SK-N-SH (cell line): ENCODE results near the gene PPP2R5C. TPM values are rescaled to one million over a fixed set of nuclear protein-coding genes. Genes with fewer than 3 reads are reported as not detected.

Source experiments
- CTCF ChIA-PET: fragments of 300-600, 350-600 bp; formaldehyde crosslinking; extraction: SDS; loops from one replicate; lab custom pipeline; 2021; lab: Yijun Ruan, JAX
- POLR2A ChIA-PET: fragments of 350-600 bp; sonication (Branson Sonifier 250); formaldehyde crosslinking; extraction: SDS; loops from one replicate; lab custom pipeline; 2020; ENCODE audit warnings: antibody characterized with exemption, inconsistent platforms; lab: Yijun Ruan, JAX
- DNase-seq: peaks from one replicate; pipeline ENCODE4 v3.0.0; 2012
- H2AFZ ChIP-seq: fragments of 200-600 bp; sonication (generic); 2 replicates; pipeline ENCODE4 v1.8.1; 2016; ENCODE audit warnings: antibody characterized with exemption, mild to moderate bottlenecking, low read depth
- H3F3A ChIP-seq: fragments of 200-600 bp; sonication (generic); replicated peaks from 2 replicates; pipeline ENCODE3; 2016; ENCODE audit warnings: antibody characterized with exemption, mild to moderate bottlenecking; ENCODE audit not compliant: insufficient read depth
- H3K27ac ChIP-seq, 2 experiments: fragments of 200-500 bp in 1 of 2; fragments of 200-600 bp in 1 of 2; sonication (Bioruptor generic) in 1 of 2; sonication (generic), shearing (Covaris generic) in 1 of 2; 2 replicates each; pipeline versions ENCODE4 v1.5.1 to v1.6.1; 2014 to 2016; ENCODE audit warnings: low read depth in 2 of 2, inconsistent platforms in 1 of 2, low read length in 1 of 2, mild to moderate bottlenecking in 1 of 2, mixed read lengths in 1 of 2
- H3K27me3 ChIP-seq: fragments of 200-600 bp; sonication (generic), shearing (Covaris generic); 2 replicates; pipeline ENCODE4 v1.6.1; 2016; ENCODE audit warnings: mixed run types; ENCODE audit not compliant: insufficient read depth
- H3K36me3 ChIP-seq, 2 experiments: fragments of 200-500 bp in 1 of 2; fragments of 200-600 bp in 1 of 2; sonication (Bioruptor generic) in 1 of 2; sonication (generic) in 1 of 2; replicated peaks in 1 of 2; 2 replicates each; pipeline versions ENCODE3 to v1.5.1; 2014 to 2016; ENCODE audit warnings: low read length in 1 of 2, mild to moderate bottlenecking in 1 of 2; ENCODE audit not compliant: insufficient read depth in 2 of 2, control insufficient read depth in 1 of 2
- H3K4me1 ChIP-seq, 2 experiments: fragments of 200-500 bp in 1 of 2; fragments of 200-600 bp in 1 of 2; sonication (Bioruptor generic) in 1 of 2; sonication (generic), shearing (Covaris generic) in 1 of 2; 2 replicates each; pipeline versions ENCODE4 v1.5.1 to v1.6.1; 2014 to 2016; ENCODE audit warnings: low read depth in 1 of 2, low read length in 1 of 2, mixed run types in 1 of 2; ENCODE audit not compliant: insufficient read depth in 2 of 2, control insufficient read depth in 1 of 2
- H3K4me2 ChIP-seq: fragments of 200-600 bp; sonication (generic), shearing (Covaris generic); 2 replicates; pipeline ENCODE4 v1.6.1; 2017; ENCODE audit warnings: mixed run types
- H3K4me3 ChIP-seq, 2 experiments: fragments of 200-500 bp in 1 of 2; fragments of 200-600 bp in 1 of 2; sonication (Bioruptor generic) in 1 of 2; sonication (generic), shearing (Covaris generic) in 1 of 2; 2 replicates each; pipeline versions ENCODE4 v1.5.1 to v1.8.1; 2014 to 2016; ENCODE audit warnings: low read depth in 2 of 2, inconsistent platforms in 1 of 2, low read length in 1 of 2, mild to moderate bottlenecking in 1 of 2, mixed read lengths in 1 of 2, moderate library complexity in 1 of 2
- H3K79me2 ChIP-seq: fragments of 200-600 bp; sonication (generic); 2 replicates; pipeline ENCODE4 v1.8.1; 2017; ENCODE audit warnings: mild to moderate bottlenecking; ENCODE audit not compliant: insufficient read depth
- H3K9ac ChIP-seq: fragments of 200-600 bp; sonication (generic); 2 replicates; pipeline ENCODE4 v1.6.1; 2017; ENCODE audit warnings: mixed run types
- H3K9me2 ChIP-seq: fragments of 200-600 bp; sonication (generic); 2 replicates; pipeline ENCODE4 v1.6.1; 2017; ENCODE audit warnings: mixed run types
- H3K9me3 ChIP-seq: fragments of 200-600 bp; sonication (generic); 2 replicates; pipeline ENCODE4 v1.6.1; 2017; ENCODE audit warnings: mixed run types, mild to moderate bottlenecking, moderate library complexity
- H4K20me1 ChIP-seq: fragments of 200-600 bp; sonication (generic); 2 replicates; pipeline ENCODE4 v1.6.1; 2017; ENCODE audit warnings: mild to moderate bottlenecking, mixed run types; ENCODE audit not compliant: insufficient read depth
- CHD2 ChIP-seq: fragments of 150-350 bp; IDR thresholded peaks from 2 replicates; pipeline ENCODE4 v1.6.1; 2018; ENCODE audit warnings: low read length; ENCODE audit not compliant: partially characterized antibody
- FOSL2 ChIP-seq: IDR thresholded peaks from 2 replicates; pipeline ENCODE4 v1.4.0; 2012; ENCODE audit warnings: low read depth, mild to moderate bottlenecking, moderate library complexity, borderline replicate concordance
- FOXM1 ChIP-seq: IDR thresholded peaks from 2 replicates; pipeline ENCODE4 v1.4.0; 2012; ENCODE audit warnings: low read depth, mild to moderate bottlenecking
- GABPA ChIP-seq: IDR thresholded peaks from 2 replicates; pipeline ENCODE4 v1.4.0; 2012; ENCODE audit warnings: low read depth, mild to moderate bottlenecking
- GATA2 ChIP-seq: sonication (generic); formaldehyde crosslinking; IDR thresholded peaks from 2 replicates; pipeline ENCODE4 v1.5.0; 2020; ENCODE audit warnings: mild to moderate bottlenecking, missing genetic modification reagents
- JUND ChIP-seq: IDR thresholded peaks from 2 replicates; pipeline ENCODE4 v1.4.0; 2012
- MEF2A ChIP-seq: IDR thresholded peaks from 2 replicates; pipeline ENCODE4 v1.4.0; 2012; ENCODE audit warnings: low read depth, borderline replicate concordance
- NFIC ChIP-seq: IDR thresholded peaks from 2 replicates; pipeline ENCODE4 v1.4.0; 2012; ENCODE audit warnings: borderline replicate concordance
- POLR2AphosphoS5 ChIP-seq: IDR thresholded peaks from 2 replicates; pipeline ENCODE4 v1.6.1; 2012; ENCODE audit warnings: low read depth, low read length
- RAD21 ChIP-seq: IDR thresholded peaks from 2 replicates; pipeline ENCODE4 v1.6.1; 2012; ENCODE audit warnings: mild to moderate bottlenecking, low read length
- RCOR1 ChIP-seq: fragments of 150-350 bp; IDR thresholded peaks from 2 replicates; pipeline ENCODE4 v1.6.1; 2017; ENCODE audit warnings: antibody characterized with exemption, low read length
- RXRA ChIP-seq: IDR thresholded peaks from 2 replicates; pipeline ENCODE4 v1.4.0; 2012; ENCODE audit warnings: low read depth, mild to moderate bottlenecking, borderline replicate concordance
- SMC3 ChIP-seq: IDR thresholded peaks from 2 replicates; pipeline ENCODE4 v1.6.1; 2012; ENCODE audit warnings: low read depth, low read length, improper control_type of control experiment
- USF1 ChIP-seq: IDR thresholded peaks from 2 replicates; pipeline ENCODE4 v1.4.0; 2012; ENCODE audit warnings: low read depth, borderline replicate concordance
- WGBS: methylation state at CpG from one replicate; pipeline ENCODE4 v1.1.6; 2017; ENCODE audit warnings: low lambda C conversion rate; 5-methylcytosine and 5-hydroxymethylcytosine counted together
- polyA plus RNA-seq, 3 experiments: library from polyadenylated mRNA; depleted of rRNA; stranded (reverse); fragments of >200 nt; gene quantifications; 2 replicates each; pipeline ENCODE4 v1.2.3, GENCODE V29; 2012
- TF ChIP-seq, protein P1 (sequence below): fragments of 150-350 bp; IDR thresholded peaks from 2 replicates; pipeline ENCODE4 v1.6.1; 2016; ENCODE audit warnings: mild to moderate bottlenecking, low read depth, low read length
- TF ChIP-seq, protein P2 (sequence below): IDR thresholded peaks from 2 replicates; pipeline ENCODE4 v1.4.0; 2012; ENCODE audit warnings: low read depth

The PPP2R5C gene
- polyA plus RNA-seq, 1 of the 3 experiments (the other 2 are of a cell fraction): 43.7 TPM

DNA sequence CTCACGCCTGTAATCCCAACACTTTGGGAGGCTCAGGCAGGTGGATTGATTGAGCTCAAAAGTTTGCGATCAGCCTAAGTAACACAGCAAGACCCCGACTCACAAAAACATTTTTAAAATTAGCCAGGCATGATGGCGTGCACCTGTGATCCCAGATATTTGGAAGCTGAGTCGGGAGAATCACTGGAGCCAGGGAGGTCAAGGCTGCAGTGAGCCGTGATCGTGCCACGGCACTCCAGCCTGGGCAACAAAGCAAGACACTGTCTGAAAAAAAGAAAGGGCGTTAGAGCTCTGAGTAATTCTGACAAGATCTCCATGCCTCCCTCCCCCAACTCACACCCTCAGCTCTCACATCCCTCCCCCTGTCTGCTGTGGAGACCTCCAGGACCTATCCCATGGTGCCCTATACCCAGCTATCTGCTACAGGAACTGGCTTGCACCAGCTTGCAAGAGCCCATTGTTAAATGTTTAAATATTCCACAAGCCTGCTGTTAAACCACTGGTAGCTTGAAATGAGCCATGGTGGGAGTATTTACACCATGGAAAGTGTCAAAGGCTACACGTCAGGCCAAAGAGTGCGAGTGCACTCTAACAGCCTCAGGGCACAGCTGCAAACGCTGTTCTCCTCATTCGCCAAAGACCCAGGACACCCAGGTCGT is 35.1 kb upstream of the PPP2R5C start:
- Histone ChIP-seq H3K27me3 (no peaks in the 10 kb centered on the region), H3K9me3 (no peaks in the 10 kb centered on the region), H3K9me2 (no peaks in the 10 kb centered on the region), H3K36me3 (no peaks in the 10 kb centered on the region), H3F3A (peaks cover 20% of the 10 kb centered on the region), H3K4me1 (no peaks in the 10 kb centered on the region; a peak in 1 of 4 replicates), H3K9ac (no peak overlapping the region), H3K79me2 (no peaks in the 10 kb centered on the region), H4K20me1 (no peaks in the 10 kb centered on the region), H3K27ac (no peak overlapping the region), H3K4me2 (no peak overlapping the region), H3K4me3 (no peak overlapping the region), H2AFZ (no peak overlapping the region)
- 64% methylated on average over 12 of the region's 14 CpGs for WGBS
- TF ChIP-seq GATA2 (CRISPR knock-in tag) (no peak), FOXM1 (no peak), POLR2AphosphoS5 (no peak), GABPA (no peak)
- TF ChIP-seq, protein P1, sequence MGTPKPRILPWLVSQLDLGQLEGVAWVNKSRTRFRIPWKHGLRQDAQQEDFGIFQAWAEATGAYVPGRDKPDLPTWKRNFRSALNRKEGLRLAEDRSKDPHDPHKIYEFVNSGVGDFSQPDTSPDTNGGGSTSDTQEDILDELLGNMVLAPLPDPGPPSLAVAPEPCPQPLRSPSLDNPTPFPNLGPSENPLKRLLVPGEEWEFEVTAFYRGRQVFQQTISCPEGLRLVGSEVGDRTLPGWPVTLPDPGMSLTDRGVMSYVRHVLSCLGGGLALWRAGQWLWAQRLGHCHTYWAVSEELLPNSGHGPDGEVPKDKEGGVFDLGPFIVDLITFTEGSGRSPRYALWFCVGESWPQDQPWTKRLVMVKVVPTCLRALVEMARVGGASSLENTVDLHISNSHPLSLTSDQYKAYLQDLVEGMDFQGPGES: no peak
- POLR2A ChIA-PET: no interaction called here
- CTCF ChIA-PET: interaction anchor here (0.6 to 1.5 kb wide), 2 partner anchors 19 to 30 kb away, joined by 3 to 7 read pairs; no protein-coding TSS in a partner anchor
- DNase-seq: no peak

DNA sequence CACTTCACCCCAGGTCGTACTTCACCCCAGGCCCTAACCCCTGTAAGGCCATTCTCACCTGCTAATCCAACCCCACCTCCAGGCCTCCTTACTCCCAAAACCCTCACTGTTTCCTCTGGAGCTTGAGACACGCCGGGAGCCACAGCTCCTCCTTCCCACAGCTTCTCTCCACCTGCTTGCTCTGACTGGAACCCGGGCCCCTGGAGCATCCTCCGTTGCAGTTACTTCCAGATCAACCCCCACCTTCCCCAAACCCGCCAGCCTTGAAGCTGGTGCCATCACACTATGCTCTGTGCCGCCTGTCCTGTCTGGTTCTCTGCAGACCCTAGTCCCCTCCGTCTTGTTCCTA is 34.6 kb upstream of the PPP2R5C start:
- no peak overlapping the region for H3K4me3 ChIP-seq
- no peak for TF ChIP-seq RXRA
- TF ChIP-seq NFIC: no peak
- ChIA-PET CTCF (interaction anchor here (1.5 kb wide), 1 partner anchor 20 kb away, joined by 7 read pairs; no protein-coding TSS in a partner anchor), POLR2A (no interaction called here)
- no peaks in the 10 kb centered on the region for H3K9me2 ChIP-seq
- no peaks in the 10 kb centered on the region for H3K79me2 ChIP-seq
- no peaks in the 10 kb centered on the region; a peak in 1 of 4 replicates for H3K4me1 ChIP-seq
- no peak overlapping the region for H2AFZ ChIP-seq
- no peaks in the 10 kb centered on the region for H3K36me3 ChIP-seq
- H3K9ac ChIP-seq: no peak overlapping the region
- DNase-seq: no peak
- no peak overlapping the region for H3K4me2 ChIP-seq
- H3F3A ChIP-seq: peaks cover 15% of the 10 kb centered on the region
- H3K27ac ChIP-seq: no peak overlapping the region
- 50% methylated on average over 8 of the region's 8 CpGs for WGBS
- H3K9me3 ChIP-seq: no peaks in the 10 kb centered on the region
- no peaks in the 10 kb centered on the region for H3K27me3 ChIP-seq
- no peaks in the 10 kb centered on the region for H4K20me1 ChIP-seq

GRCh38 chr14:101727611-101728366 is 33.7 kb upstream of the PPP2R5C start:
- no peak overlapping the region for H3K4me2 ChIP-seq
- no peak overlapping the region for H2AFZ ChIP-seq
- no peaks in the 10 kb centered on the region; a peak in 1 of 4 replicates for H3K4me1 ChIP-seq
- DNase-seq: no peak
- POLR2A ChIA-PET: no interaction called here
- H3F3A ChIP-seq: peaks cover 14% of the 10 kb centered on the region
- no peaks in the 10 kb centered on the region for H3K36me3 ChIP-seq
- no peak overlapping the region for H3K9ac ChIP-seq
- H3K9me2 ChIP-seq: no peaks in the 10 kb centered on the region
- H4K20me1 ChIP-seq: no peaks in the 10 kb centered on the region
- CTCF ChIA-PET: interaction anchor here (1.5 kb wide), 1 partner anchor 20 kb away, joined by 3 read pairs; no protein-coding TSS in a partner anchor
- WGBS: 39% methylated on average over 7 of the region's 7 CpGs
- no peaks in the 10 kb centered on the region for H3K79me2 ChIP-seq
- H3K27ac ChIP-seq: no peak overlapping the region
- H3K27me3 ChIP-seq: no peaks in the 10 kb centered on the region
- no peak overlapping the region for H3K4me3 ChIP-seq
- no peaks in the 10 kb centered on the region for H3K9me3 ChIP-seq
- TF ChIP-seq, protein P2, sequence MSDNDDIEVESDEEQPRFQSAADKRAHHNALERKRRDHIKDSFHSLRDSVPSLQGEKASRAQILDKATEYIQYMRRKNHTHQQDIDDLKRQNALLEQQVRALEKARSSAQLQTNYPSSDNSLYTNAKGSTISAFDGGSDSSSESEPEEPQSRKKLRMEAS: no peak
- no peak for TF ChIP-seq CHD2
- TF ChIP-seq RAD21: no peak
- TF ChIP-seq POLR2AphosphoS5: no peak
- TF ChIP-seq SMC3: no peak
- TF ChIP-seq USF1: no peak
- no peak for TF ChIP-seq MEF2A
- no peak for TF ChIP-seq FOSL2
- TF ChIP-seq RCOR1: no peak
- no peak for TF ChIP-seq JUND
